Aorta (tissue), 5 donors: ENCODE measurements around the gene VWA8. TPM values are rescaled to one million over a fixed set of nuclear protein-coding genes. Genes with fewer than 3 reads are reported as not detected.
"Not testable (repeated sequence)": the region's sequence is repeated elsewhere in the genome, so short reads cannot be mapped to it uniquely, and the experiment has no call there.

Experiments
- ATAC-seq: fragments of 200-7000 bp; cut with Tn5 transposase; one replicate; pipeline ENCODE4 v1.9.1; 2022; ENCODE audit warnings: moderate library complexity; ENCODE audit not compliant: low FRiP score
- DNase-seq, 2 donors: peaks; one replicate each; pipeline ENCODE4 v3.0.0-alpha.2; 2020
- H3K27ac ChIP-seq, 2 donors: one replicate each; pipeline ENCODE4 v1.5.1; 2013; ENCODE audit warnings: low read length in 2 of 2, mild to moderate bottlenecking in 2 of 2, moderate library complexity in 2 of 2, control low read depth in 1 of 2, inconsistent platforms in 1 of 2, low read depth in 1 of 2
- H3K27me3 ChIP-seq, 2 donors: one replicate each; pipeline ENCODE4 v1.6.1; 2013; ENCODE audit warnings: control low read depth in 1 of 2, low read length in 1 of 2, mild to moderate bottlenecking in 1 of 2, moderate library complexity in 1 of 2; ENCODE audit not compliant: insufficient read depth in 2 of 2, control insufficient read depth in 1 of 2
- H3K36me3 ChIP-seq, 2 donors: one replicate each; pipeline ENCODE4 v1.6.1; 2013; ENCODE audit warnings: control low read depth in 1 of 2, low read length in 1 of 2, mild to moderate bottlenecking in 1 of 2; ENCODE audit not compliant: insufficient read depth in 2 of 2, control insufficient read depth in 1 of 2
- H3K4me1 ChIP-seq, 2 donors: one replicate each; pipeline ENCODE4 v1.6.1; 2013; ENCODE audit warnings: low read length in 2 of 2, control low read depth in 1 of 2, mild to moderate bottlenecking in 1 of 2, moderate library complexity in 1 of 2; ENCODE audit not compliant: insufficient read depth in 2 of 2, control insufficient read depth in 1 of 2
- H3K4me3 ChIP-seq, 2 donors: one replicate each; pipeline ENCODE4 v1.5.1; 2013; ENCODE audit warnings: low read length in 2 of 2, control low read depth in 1 of 2, mild to moderate bottlenecking in 1 of 2
- H3K9me3 ChIP-seq: one replicate; pipeline ENCODE4 v1.6.1; 2013; ENCODE audit warnings: mild to moderate bottlenecking, low read length; ENCODE audit not compliant: control insufficient read depth
- WGBS, 2 donors: extraction: QIAGEN DNeasy Blood & Tissue Kit; methylation state at CpG; one replicate each; pipeline ENCODE4 v1.1.7; 2013; 5-methylcytosine and 5-hydroxymethylcytosine counted together
- intact Hi-C, 2 donors: fragments of 100-400 bp; cut with DNase I; formaldehyde crosslinking; loops; one replicate each; pipeline versions ENCODE4 v1.14.2 to v1.15.0; 2022
- polyA plus RNA-seq, 2 donors: library from polyadenylated mRNA; stranded (reverse); fragments of 200-250 nt; gene quantifications; one replicate each; pipeline ENCODE4 v1.2.3, GENCODE V29; 2013
- total RNA-seq, 2 donors: library from RNA; stranded (reverse); fragmentation: NEBNext Ultra II Directional; extraction: Animal tissue kit (Norgen Biotek cat#: 25700); gene quantifications; one replicate each; pipeline ENCODE4 v1.2.1, GENCODE V29; 2021
- donor health status: healthy with polysubstance abuse.
- donor health status: Bipolar disorder and iron deficiency.
- donor health status: DM: no; HTN: no; CAD: no.
- donor health status: DM: no; HTN: no; CAD: no.
- donor health status: DM: yes; HTN: yes; CAD: no.

The VWA8 gene
- total and polyA plus RNA-seq, 4 donors, result 1.9 to 18.2 (median 9.8) TPM

DNA sequence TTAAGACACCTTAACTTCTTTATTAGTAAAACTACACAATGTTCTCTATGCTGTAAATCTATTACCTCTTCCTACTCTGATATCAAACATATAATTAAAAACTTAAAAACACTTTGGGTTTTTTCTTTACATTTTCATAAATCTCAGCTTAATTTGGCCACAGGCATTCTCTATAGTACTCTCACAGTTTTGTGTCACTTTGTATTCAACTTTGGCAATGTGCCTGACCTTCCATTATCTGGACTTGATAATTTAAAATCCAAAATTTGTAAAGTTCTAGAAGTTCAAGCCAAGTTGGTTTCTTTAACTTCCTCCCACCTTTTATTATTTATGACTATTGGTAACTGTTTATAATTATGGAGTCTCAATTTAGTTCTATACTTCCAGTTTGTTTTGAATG is 46.4 kb downstream of the VWA8 start:
- intact Hi-C loops, result loop anchor here in 1 of 2 donors (10.0 kb wide), 1 partner anchor 190 kb away; no protein-coding TSS in a partner anchor
- Histone ChIP-seq H3K4me3 (no peak overlapping the region), H3K9me3 (no peaks in the 10 kb centered on the region), H3K36me3 (no peaks in the 10 kb centered on the region), H3K27ac (no peak overlapping the region), H3K27me3 (no peaks in the 10 kb centered on the region), H3K4me1 (peaks cover 0 to 5% of the 10 kb centered on the region in 2 donors)
- ATAC-seq (no peak), DNase-seq (no peak)

DNA sequence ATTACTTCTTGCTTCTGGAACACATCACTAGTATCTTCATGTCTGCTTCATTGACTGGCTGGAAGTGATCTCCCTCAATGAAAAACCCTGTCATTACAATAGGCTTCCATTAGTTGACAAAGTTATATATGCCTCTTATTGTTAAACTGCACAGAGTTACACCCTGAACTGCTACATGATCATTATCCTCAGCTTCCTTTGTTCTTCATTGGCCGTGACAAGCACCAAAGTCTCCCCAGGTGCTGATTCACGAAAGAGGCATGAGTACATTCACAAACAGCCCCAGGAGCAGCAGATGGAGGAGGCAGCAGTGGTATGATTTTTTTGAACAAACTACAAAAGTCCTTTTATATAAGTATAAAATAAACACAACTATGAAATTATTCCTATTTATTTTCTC is 51.4 kb downstream of the VWA8 start:
- Histone ChIP-seq H3K4me1 (no peaks in the 10 kb centered on the region), H3K9me3 (no peaks in the 10 kb centered on the region), H3K27ac (no peak overlapping the region), H3K27me3 (no peaks in the 10 kb centered on the region), H3K36me3 (no peaks in the 10 kb centered on the region), H3K4me3 (no peak overlapping the region)
- no peak for DNase-seq
- intact Hi-C loops, result loop anchor here in 1 of 2 donors (10.0 kb wide), 2 partner anchors 135 to 195 kb away; partner anchors contain the start of gene DGKH
- WGBS, 2 donors, result 96 to 100% methylated on average over 2 of the region's 2 CpGs
- no peak for ATAC-seq

DNA sequence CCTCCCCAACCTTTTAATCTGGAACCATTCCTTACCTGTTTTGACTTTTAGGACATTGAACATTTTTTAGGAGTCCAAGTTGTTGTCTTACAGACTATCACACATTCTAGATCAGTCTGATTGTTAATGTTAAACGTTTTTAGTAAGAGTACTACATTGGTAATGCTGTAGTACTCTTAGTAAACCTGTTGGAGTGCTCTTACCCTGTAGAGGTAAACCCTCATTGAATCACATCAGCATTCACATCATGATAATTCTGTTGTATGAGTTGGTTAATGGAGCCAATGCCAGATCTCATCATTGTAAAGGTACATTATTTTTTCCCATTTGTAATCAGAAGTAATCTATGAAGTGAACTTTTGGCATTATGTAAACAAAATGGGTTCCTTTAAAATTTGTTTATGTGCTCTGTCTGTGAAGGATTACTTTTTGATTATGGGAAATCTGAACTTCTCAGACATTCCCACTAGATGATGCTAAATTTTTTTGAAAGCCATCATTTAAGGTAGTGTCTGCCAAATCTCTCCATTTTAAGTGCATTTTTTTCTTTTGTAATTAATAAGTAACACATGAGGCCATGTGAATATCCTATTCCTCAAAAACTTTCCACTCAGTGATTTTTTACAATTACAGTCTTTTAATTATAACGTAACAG is 55.2 kb downstream of the VWA8 start:
- intact Hi-C loops, result loop anchor here in 1 of 2 donors (10.0 kb wide), 2 partner anchors 139 to 199 kb away; partner anchors contain the start of gene DGKH
- ATAC-seq (no peak), DNase-seq (no peak)
- WGBS, 2 donors, result 47 to 52% methylated on average over 2 of the region's 2 CpGs
- H3K4me1 ChIP-seq, result no peaks in the 10 kb centered on the region
- no peaks in the 10 kb centered on the region for H3K36me3 ChIP-seq
- H3K27ac ChIP-seq, result no peak overlapping the region
- no peaks in the 10 kb centered on the region for H3K27me3 ChIP-seq
- no peaks in the 10 kb centered on the region for H3K9me3 ChIP-seq
- H3K4me3 ChIP-seq, result no peak overlapping the region

DNA sequence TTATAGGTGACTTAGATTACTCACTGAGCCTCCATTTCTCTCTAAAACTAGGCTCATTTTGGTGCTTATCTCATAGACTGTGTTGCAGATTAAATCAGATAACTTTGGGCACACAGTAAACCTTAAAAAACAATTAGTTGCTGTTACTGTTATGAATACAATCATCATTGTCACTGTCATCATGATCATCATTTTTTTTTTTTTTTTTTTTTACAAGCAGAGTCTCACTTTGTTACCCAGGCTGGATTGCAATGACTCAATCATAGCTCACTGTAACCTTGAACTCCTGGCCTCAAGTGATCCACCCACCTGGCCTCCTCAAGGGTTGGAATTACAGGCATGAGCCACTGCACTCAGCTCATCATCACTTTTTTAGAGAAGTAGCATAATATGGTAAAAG is 60.0 kb downstream of the VWA8 start:
- intact Hi-C loops, result loop anchor here in 1 of 2 donors (10.0 kb wide), 2 partner anchors 144 to 204 kb away; partner anchors contain the start of gene DGKH
- H3K36me3 ChIP-seq, result no peaks in the 10 kb centered on the region
- no peaks in the 10 kb centered on the region for H3K4me1 ChIP-seq
- no peak for DNase-seq
- no peak overlapping the region for H3K4me3 ChIP-seq
- no peaks in the 10 kb centered on the region for H3K27me3 ChIP-seq
- H3K9me3 ChIP-seq, result no peaks in the 10 kb centered on the region
- no peak overlapping the region for H3K27ac ChIP-seq
- ATAC-seq, result no peak

DNA sequence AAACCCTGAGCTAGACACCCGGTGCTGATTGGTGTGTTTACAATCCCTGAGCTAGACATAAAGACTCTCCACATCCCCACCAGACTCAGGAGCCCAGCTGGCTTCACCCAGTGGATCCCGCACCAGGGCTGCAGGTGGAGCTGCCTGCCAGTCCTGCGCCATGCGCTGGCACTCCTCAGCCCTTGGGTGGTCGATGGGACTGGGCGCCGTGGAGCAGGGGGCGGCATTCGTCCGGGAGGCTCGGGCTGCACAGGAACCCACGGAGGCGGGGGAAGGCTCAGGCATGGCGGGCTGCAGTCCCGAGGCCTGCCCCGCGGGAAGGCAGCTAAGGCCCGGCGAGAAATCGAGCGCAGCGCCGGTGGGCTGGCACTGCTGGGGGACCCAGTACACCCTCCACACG is 62.5 kb downstream of the VWA8 start:
- DNase-seq, ATAC-seq, H3K4me1 ChIP-seq, intact Hi-C loops, H3K4me3 ChIP-seq, H3K27ac ChIP-seq, H3K27me3 ChIP-seq, H3K36me3 ChIP-seq, H3K9me3 ChIP-seq: not testable (repeated sequence)
- WGBS, 2 donors, result 95 to 97% methylated on average over 14 to 17 of the region's 24 CpGs

DNA sequence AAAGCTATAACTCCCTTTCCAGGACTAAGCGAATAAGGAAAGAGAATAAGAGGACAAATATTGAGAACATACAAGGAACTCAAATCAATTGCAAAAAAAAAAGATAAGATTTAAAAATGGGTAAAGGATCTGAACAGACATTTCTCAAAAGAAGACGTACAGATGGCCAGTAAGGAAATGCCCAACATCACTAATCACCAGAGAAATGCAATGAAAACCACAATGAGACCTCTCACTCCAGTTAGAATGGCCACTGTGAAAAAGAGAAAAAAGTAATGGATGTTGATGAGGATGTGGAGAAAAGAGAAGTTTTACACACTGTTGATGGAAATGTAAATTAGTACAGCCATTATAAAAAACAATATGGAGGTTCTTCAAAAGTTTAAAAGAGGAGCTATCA is 63.8 kb downstream of the VWA8 start:
- 96 to 99% methylated on average over 2 of the region's 2 CpGs for WGBS, 2 donors
- intact Hi-C loops, result no loop called here
- Histone ChIP-seq H3K27ac (no peak overlapping the region), H3K4me3 (no peak overlapping the region), H3K4me1 (no peaks in the 10 kb centered on the region), H3K27me3 (no peaks in the 10 kb centered on the region), H3K36me3 (no peaks in the 10 kb centered on the region), H3K9me3 (no peaks in the 10 kb centered on the region)
- ATAC-seq, result no peak
- no peak for DNase-seq

DNA sequence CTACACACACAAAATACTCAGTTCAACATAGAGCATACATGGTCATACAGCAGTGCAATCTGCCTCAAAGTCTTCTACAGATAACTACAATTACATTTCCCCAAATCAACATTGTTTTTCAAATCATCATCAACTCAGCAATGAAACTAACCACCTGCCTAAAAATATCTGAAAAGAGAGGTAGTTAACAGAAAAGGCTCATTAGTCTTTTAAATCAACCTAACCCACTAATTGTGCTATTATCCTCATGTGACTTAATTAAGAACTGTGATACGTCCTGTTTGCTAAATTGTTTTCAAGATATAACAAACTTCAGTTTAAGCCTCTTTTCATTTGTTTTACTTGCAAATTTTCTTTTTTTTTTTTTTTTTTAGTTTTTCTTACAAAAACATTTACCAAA is 65.4 kb downstream of the VWA8 start:
- no peak for DNase-seq
- intact Hi-C loops, result no loop called here
- no peaks in the 10 kb centered on the region for H3K9me3 ChIP-seq
- no peak overlapping the region for H3K27ac ChIP-seq
- H3K27me3 ChIP-seq, result no peaks in the 10 kb centered on the region
- no peaks in the 10 kb centered on the region for H3K36me3 ChIP-seq
- 92 to 94% methylated on average over 1 of the region's 1 CpG for WGBS, 2 donors
- ATAC-seq, result no peak
- no peaks in the 10 kb centered on the region for H3K4me1 ChIP-seq
- H3K4me3 ChIP-seq, result no peak overlapping the region

DNA sequence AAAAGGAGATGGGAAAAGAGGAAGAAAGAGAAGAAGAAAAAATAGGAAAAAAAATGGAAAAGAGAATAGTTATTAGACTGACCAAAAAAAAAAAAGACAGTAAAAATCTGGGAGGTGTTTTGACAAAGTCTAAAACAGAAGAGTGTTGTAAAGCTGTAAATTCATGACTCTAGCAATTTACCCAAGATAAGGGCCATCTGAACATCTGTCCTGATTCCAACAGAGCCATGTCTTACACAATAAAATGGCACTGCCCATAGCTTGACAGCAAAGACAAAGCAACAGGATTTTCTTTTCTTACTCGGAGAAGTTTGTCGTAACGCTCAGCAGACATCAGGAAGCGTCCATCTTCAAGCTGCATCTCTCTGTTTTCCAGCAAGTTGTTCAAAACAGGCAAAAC is 69.8 kb downstream of the VWA8 start:
- Histone ChIP-seq H3K4me1 (no peaks in the 10 kb centered on the region), H3K9me3 (no peaks in the 10 kb centered on the region), H3K27me3 (no peaks in the 10 kb centered on the region), H3K4me3 (no peak overlapping the region), H3K36me3 (no peaks in the 10 kb centered on the region), H3K27ac (no peak overlapping the region)
- ATAC-seq (no peak), DNase-seq (no peak)
- 91 to 94% methylated on average over 4 of the region's 4 CpGs for whole genome bisulfite sequencing, 2 donors
- intact Hi-C loops, result no loop called here

DNA sequence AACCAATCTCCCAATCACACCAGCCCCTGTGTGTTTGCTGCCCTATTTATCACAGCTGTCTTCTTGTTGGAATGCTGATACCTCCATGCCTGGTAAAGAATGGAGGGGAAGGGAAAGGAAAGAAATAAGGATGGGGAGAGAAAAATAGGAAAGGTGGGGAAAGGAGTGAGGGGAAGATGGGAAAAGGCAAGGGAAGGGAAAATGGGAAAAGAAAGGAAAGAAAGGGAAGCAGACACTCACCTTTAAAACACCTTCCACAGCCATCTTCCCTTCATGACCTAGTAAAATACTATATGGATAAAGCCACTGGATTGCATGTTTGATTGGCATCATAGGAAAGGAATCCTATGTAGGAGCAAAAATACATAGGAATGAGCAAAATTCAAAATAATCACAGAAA is 77.8 kb downstream of the VWA8 start:
- intact Hi-C loops, result no loop called here
- Histone ChIP-seq H3K4me1 (no peaks in the 10 kb centered on the region), H3K27ac (no peak overlapping the region), H3K36me3 (peaks cover 5 to 7% of the 10 kb centered on the region in 2 donors), H3K27me3 (no peaks in the 10 kb centered on the region), H3K9me3 (no peaks in the 10 kb centered on the region), H3K4me3 (no peak overlapping the region)
- no peak for DNase-seq
- ATAC-seq, result no peak
